GM19455 (cell line): Measurements from ENCODE around the gene STIM2.
A peak's percentile ranks its signal among the peaks of the same experiment; 100 is the strongest.
"Not testable (repeated sequence)": the region's sequence is repeated elsewhere in the genome, so short reads cannot be mapped to it uniquely, and the experiment has no call there.

Experiments used
- ATAC-seq: cut with Tn5 transposase; IDR thresholded peaks from one replicate; pipeline ENCODE4 v1.9.1; 2021; ENCODE audit not compliant: unreplicated experiment

The STIM2 gene

DNA sequence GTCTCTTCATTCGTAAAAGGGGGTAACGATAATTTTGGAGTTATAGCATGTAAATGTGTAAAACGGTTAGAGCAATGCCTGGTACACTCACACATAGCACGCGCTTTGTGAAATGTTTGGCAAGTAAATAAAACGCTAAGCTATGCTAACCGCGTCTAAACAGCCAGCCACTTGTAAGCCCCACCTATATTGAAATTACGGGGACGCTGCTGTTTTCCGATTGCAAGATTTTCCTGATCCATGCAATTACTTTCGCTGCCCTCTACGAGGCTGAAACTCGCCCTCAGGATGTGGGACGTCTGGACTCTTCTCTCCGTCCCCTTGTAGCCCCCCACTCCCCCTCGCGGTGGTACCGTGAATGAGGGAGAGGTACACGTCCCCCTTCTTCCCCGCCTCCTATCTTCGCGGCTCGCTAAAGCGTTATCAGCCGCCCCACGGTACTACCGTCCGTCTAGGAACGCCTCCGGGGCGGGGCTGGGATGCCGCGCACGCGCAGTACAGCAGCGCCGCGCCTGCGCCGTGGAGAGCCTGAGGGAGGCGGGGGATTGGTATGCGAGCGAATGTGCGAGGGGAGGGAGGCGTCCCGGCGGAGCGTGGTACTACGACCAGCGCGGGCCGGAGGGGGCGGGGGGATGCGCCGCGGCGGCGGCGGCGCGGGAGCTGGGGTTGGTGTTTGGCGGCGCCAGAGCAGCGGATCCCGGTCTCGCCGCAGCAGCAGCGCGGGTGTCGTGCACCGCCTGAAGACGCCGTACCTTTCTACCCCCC, at the start of gene STIM2:
Gene STIM2 (plus strand): TSS at position 685 of the 765 bp plus-strand sequence.
- ATAC-seq: peak; percentile 64

DNA sequence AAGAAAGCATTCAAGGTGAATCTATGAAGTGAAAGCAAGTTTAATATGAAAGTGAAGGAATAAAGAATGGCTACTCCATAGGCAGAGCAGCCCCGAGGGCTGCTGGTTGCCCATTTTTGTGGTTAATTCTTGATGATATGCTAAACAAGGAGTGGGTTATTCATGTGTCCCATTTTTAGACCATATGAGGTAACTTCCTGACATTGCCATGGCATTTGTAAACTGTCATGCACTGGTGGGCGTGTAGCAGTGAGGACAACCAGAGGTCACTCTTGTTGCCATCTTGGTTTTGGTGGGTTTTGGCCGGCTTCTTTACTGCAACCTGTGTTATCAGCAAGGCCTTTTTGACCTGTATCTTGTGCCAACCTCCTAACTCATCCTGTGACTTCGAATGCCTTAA, 49.1 kb upstream of the STIM2 start:
- not testable (repeated sequence) for ATAC-seq

DNA sequence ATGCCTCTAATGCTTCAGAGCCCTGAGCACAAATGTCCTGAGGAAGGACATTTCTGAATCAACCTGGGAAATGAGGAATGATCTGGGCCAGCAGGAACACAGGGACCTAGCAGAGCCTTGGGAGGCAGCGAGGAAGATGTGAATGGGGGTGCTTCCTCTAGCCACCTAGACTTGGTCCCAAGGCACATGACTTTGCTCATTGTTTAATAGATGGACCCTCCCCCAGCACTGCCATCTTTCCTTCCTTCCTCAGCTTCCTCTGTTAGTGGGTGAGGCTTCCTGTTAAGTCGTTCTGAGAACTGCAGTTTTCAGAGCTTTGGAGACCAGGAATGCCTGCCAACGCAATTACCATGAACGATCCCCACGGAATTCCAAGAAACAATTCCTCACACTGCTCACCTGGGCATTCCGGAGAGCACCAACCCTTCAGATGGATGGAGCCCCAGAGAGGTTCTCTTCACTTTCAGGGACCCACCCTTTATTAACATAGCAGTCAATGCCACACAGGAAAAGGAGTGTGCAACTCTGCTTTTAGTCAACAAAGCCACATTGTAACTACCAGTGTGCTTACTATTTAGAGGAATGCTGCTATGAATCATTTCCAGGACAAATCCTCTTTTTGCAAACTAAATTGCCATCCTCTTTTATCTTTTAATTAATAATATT, 48.5 kb upstream of the STIM2 start:
- no peak for ATAC-seq

DNA sequence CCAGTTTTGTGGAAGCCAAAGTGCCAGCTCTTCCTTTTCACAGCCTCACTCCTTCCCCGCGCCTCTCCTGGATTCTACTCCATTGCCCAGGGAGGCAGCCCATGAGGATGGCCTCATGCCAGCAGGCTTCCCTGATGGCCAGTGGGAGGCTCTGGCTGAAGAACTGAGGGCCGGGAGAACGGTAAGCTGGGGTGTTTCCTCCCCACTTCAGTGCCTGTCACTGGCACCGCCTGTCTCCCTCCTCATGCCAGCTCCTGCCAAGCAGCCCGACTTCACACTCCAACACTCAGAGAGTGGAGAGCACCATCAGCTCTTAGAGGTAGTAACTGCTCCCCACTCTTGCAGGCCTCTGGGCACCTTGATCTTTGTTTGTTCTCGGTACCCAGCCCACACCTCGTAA, 46.9 kb upstream of the STIM2 start:
- ATAC-seq: no peak

DNA sequence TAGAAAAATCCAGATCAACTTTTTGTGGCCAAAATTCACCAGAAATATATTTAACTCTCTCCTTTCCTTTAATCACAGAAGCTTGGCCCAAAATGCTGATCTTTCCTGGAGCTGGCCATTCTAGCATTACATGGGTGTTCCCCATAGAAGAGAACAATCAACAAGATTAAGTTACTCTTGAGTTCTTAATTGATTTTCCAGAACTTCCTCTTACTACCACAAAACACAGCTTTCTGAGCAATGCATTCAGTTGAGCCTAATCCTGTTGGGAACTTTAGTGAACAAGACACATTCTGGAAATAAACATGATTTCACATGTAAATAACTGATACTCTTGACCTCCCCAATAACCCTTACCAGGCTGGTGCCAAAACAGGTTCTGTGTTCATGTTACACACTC, 45.4 kb upstream of the STIM2 start:
- no peak for ATAC-seq

- no peak for ATAC-seq
Measured at GRCh38 chr4:26815706-26816105, 44.9 kb upstream of the STIM2 start.

DNA sequence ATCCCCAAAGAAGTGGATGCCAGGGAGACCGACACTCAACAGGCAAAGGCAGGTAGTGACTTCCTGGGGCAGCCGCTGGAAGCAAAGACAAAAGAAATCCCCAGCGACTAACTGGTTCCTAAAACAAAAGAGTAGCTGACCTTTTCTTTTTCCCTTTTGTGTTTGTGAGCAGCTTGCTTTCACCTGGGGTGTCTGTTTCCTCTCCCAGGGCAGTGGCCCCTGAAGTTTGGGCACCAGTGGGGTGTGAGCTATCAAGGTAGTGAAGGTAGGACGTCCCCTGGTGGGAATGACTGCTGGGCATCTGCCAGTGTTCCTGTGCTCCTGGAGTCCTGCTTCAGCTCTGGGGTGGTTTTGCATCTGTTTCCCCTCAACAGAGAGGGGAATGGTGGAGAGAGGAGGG, 41.6 kb upstream of the STIM2 start:
- ATAC-seq: no peak

GRCh38 chr4:26819478-26820095, 41.1 kb upstream of the STIM2 start:
- no peak for ATAC-seq

DNA sequence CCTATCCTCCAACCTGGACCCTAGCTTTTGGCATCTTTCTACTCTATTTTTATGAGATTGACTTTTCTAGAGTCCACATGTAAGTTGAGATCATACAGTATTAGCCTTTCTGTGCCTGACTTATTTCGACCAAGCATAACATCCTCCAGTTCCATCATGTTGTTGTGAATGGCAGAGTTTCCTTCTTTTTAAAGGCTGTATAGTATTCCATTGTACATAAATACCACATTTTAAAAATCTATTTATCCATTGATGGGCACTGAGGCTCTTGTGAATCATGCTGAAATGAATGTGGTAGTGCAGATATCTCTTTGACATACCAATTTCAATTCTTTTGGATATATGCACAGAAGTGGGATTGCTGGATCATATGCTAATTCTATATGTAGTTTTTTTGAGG, 40.3 kb upstream of the STIM2 start:
- ATAC-seq: no peak

DNA sequence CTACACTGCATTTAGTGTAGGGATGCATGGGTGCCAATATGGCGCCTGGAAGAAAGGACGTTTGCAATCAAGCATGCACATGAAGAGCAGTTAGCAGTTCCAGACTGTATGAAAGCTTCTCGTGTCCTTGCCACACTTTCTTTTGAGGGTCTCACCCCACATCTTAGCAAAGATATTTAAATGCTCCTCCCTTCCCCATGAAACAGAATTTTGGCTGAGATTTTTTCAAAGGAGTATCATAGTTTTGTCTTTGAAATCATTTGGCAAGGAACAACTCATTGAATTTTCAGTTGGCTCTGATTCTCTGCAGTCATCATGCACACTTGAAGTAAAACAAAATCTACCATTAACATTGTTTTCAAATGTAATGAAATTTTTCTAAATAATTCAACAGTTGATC, 39.6 kb upstream of the STIM2 start:
- no peak for ATAC-seq

DNA sequence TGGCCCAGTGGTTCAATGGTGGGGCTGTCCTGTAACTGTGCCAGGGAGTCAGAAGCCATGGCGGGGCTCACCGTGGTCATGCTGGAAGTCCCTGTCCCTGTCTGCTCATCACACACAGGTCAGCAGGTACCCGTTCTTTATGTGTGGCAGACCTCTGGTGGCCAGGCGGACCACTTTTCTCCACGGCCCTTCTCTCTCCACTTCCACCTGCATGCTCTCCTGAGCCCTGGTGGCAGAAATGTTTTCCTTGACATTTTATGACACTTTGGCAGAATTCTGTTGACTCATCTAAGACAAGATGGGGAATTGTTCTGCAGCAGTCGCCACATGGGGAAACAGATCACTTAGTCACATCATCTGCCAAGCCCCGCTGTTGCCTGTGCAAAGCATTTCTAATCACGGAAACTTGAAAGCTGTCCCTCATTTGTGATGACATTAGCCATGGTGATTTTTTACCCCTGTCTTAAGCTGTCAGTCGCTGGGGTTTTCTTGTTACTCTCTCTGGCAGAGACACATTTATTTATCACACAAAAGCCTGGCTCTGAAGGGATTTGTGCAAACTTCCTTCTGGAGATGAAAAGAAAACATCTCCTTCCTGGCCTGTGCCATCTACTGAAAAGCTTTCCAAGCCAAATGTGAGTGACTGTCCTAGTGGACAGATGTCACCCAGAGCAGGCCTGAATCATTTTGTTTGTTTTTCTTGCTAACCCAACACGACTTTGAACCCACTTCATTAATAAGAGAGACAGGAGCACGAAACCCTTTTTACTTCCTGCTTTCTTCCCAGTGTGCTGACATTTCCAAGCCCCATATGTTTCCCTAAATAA, 38.8 kb upstream of the STIM2 start:
- ATAC-seq: no peak

DNA sequence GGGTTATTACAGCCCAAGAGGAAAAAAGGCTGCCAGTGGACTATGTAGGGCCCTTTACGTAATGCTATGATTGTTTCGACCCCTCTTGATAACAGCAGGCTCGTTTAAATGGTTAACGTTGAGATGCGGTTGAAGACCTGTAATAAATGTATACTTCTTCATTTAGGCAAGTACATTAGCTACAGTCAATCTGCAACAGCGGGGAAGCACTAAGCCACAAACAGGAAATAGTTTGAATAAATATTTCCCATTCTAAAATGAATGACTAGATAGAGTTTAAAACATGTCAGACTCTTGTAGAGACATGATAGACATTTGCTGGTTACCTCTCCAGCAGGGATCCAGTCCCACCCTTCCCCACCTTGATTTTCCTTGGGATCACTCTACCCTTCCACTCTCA, 38.1 kb upstream of the STIM2 start:
- ATAC-seq: peak; percentile 48

- ATAC-seq: not testable (repeated sequence)
Measured at GRCh38 chr4:26822974-26823373, 37.7 kb upstream of the STIM2 start.

DNA sequence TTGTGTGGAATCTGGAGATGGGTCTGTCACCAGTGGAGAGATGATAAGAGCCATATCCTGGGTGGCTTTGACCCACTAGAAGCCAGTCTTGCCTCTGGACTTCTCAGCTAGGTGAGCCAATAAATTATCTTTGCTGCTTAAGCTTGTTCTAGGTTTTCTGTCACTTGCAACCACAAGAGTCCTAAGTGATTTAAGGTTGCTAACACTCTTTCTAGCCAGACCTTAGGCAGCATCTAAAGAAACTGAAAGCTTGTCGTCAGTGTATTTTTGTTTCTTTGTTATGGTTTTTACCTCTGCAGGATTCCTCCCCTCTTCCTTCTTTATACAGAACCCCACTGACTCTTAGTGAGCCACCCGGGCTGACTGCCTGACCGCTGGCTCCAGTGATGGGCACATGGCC, 37.1 kb upstream of the STIM2 start:
- ATAC-seq: no peak

DNA sequence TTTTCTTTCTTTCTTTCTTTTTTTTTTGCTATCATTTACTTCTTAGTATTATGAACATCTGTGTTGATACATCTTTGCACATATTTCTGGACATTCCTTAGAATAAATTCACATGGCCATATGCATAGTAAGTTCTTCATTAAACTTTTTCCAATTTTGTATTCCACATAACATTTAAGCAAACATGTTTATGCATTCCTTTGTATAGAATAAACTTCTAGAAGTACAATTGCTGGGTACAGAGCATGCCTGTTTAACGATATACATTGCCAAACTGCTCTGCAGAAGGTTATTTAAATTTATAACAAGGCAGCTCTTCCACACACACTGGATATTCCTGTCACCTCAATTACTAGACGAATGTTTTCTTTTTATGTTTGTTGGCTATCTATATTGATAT, 36.0 kb upstream of the STIM2 start:
- no peak for ATAC-seq

DNA sequence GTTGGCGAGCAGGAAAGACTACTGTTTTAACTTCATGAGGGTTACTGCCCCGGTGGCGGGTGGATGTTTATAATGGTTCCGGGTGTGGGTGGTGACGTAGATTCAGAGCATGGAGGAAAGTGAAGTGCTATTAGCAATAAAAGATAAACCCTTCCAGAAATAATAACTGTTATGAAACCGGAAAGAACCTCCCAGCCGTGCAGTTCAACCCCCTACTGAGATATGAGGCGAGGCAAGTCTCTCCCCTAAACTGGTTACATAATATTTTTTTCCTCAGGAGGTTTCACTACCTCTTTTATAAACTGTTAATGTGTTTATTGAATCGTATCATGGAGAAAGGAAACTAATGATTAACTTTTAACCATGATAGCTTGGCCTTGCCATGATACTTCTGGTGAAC, 33.9 kb upstream of the STIM2 start:
- peak; percentile 80 for ATAC-seq

- not testable (repeated sequence) for ATAC-seq
Measured at GRCh38 chr4:26827336-26827735, 33.3 kb upstream of the STIM2 start.

DNA sequence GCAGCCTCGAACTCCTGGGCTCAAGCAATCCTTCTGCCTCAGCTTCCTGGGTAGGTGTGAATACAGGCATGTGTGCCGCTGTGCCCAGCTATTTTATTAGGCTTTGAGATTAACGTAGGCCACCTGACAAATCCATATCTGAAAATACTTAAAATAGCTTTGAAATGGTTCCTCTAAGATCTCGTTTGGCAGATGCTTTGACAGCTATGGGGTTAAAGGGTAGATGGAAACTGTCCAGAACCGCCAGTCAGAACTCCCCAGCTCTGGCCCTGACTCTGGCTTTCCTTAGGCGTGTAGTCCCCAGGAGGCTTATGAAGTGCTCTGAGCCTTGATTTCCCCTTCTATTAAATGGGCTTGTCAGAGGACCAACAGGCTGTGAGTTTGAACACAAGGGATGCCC, 32.8 kb upstream of the STIM2 start:
- no peak for ATAC-seq

GRCh38 chr4:26829018-26829417, 31.6 kb upstream of the STIM2 start:
- ATAC-seq: no peak

GRCh38 chr4:26830033-26830432, 30.6 kb upstream of the STIM2 start:
- ATAC-seq: no peak

- no peak for ATAC-seq
Measured at GRCh38 chr4:26830701-26831100, 29.9 kb upstream of the STIM2 start.
